Breast epithelium (tissue), 3 donors: Measurements from ENCODE around the gene TWF2.

Experiments used
- POLR2A ChIP-seq: fragments of 450-650 bp; IDR thresholded peaks from one replicate; pipeline ENCODE4 v1.6.1; 2016; ENCODE audit warnings: antibody characterized with exemption, mild to moderate bottlenecking, moderate library complexity
- POLR2AphosphoS5 ChIP-seq, 3 donors: sonication (generic); formaldehyde crosslinking; IDR thresholded peaks; one replicate each; pipeline ENCODE4 v1.6.1; 2017; ENCODE audit warnings: antibody characterized with exemption in 3 of 3
- TF ChIP-seq, protein P1 (sequence below), 3 donors: fragments of 450-650 bp; IDR thresholded peaks; one replicate each; pipeline ENCODE4 v1.5.1; 2016 to 2017; ENCODE audit warnings: antibody characterized with exemption in 3 of 3, mild to moderate bottlenecking in 3 of 3, moderate library complexity in 3 of 3

DNA sequence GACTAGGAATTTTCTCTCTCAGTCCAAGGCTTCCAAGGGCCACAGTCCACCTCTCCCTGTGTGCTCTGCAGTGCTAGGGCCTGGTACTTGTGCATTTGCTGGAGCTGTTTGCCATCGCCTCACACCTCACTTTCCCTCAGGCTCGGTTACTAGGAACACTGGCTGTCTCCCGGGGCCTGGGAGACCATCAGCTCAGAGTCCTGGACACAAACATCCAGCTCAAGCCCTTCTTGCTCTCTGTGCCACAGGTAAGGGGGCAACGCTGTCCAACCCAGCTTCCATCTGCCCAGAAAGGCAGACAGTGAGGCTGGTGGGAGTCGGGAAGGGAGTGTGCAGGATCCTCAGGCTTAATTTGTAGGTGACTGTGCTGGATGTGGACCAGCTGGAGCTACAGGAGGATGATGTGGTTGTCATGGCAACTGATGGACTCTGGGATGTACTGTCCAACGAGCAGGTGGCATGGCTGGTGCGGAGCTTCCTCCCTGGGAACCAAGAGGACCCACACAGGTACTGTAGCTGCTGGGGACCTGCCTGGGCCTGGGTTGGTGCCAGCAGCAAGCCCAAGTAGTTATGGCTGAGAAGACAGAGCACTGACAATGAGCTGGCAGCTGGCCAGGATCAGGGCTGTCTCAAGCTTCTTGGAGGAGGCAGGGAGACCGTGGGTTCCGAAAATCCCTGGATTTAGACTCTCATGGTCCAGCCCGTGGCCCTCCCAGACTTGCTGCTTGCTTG, 10.0 kb upstream of the TWF2 start:
- TF ChIP-seq POLR2AphosphoS5 (IDR thresholded peaks at IDR 0.05) = no peak
- TF ChIP-seq, protein P1, sequence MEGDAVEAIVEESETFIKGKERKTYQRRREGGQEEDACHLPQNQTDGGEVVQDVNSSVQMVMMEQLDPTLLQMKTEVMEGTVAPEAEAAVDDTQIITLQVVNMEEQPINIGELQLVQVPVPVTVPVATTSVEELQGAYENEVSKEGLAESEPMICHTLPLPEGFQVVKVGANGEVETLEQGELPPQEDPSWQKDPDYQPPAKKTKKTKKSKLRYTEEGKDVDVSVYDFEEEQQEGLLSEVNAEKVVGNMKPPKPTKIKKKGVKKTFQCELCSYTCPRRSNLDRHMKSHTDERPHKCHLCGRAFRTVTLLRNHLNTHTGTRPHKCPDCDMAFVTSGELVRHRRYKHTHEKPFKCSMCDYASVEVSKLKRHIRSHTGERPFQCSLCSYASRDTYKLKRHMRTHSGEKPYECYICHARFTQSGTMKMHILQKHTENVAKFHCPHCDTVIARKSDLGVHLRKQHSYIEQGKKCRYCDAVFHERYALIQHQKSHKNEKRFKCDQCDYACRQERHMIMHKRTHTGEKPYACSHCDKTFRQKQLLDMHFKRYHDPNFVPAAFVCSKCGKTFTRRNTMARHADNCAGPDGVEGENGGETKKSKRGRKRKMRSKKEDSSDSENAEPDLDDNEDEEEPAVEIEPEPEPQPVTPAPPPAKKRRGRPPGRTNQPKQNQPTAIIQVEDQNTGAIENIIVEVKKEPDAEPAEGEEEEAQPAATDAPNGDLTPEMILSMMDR (IDR thresholded peaks at IDR 0.05) = no peak
- TF ChIP-seq POLR2A = no peak
